HepG2 (cell line): ENCODE data around the gene IGSF5. TPM values are rescaled to one million over a fixed set of nuclear protein-coding genes. Genes with fewer than 3 reads are reported as not detected.

Experiments used
- ATAC-seq: fragments of 200-7000 bp; cut with Tn5 transposase; 3 replicates; pipeline ENCODE4 v1.9.1; 2020; ENCODE audit warnings: mild to moderate bottlenecking, moderate library complexity
- BruUV-seq: library from RNA; stranded (reverse); fragments of 400-500 nt; replicated peaks from 2 replicates; lab custom pipeline; 2021; lab: Mats Ljungman, UMichigan
- CTCF ChIA-PET: fragments of 300-600 bp; formaldehyde crosslinking; extraction: SDS; loops from one replicate; lab custom pipeline; 2021; ENCODE audit warnings: low total read pairs, inconsistent platforms, low intra/inter-chr PET ratio; lab: Yijun Ruan, JAX
- POLR2A ChIA-PET: fragments of 350-600 bp; sonication (Branson Sonifier 250); formaldehyde crosslinking; loops from one replicate; lab custom pipeline; 2020; ENCODE audit warnings: antibody characterized with exemption, inconsistent platforms; lab: Yijun Ruan, JAX
- DNase-seq: peaks from one replicate; pipeline ENCODE4 v3.0.0-alpha.2; 2015; ENCODE audit warnings: low spot score
- FAIRE-seq: peaks from 3 replicates; lab custom pipeline; 2011; peaks lifted over from hg19 to GRCh38; lab: Jason Lieb, UNC
- H2AFZ ChIP-seq: one replicate; pipeline ENCODE4 v1.6.1; 2011; ENCODE audit warnings: low read length, inconsistent platforms
- H3K27ac ChIP-seq: fragments of 300-600 bp; 3 replicates; pipeline ENCODE4 v1.8.0; 2011; ENCODE audit warnings: mixed run types, mild to moderate bottlenecking, mixed read lengths, low read length, inconsistent platforms; ENCODE audit not compliant: insufficient read depth; ENCODE audit errors: extremely low read length
- H3K27me3 ChIP-seq, 2 experiments: fragments of 200-600 bp in 1 of 2; 2 replicates in 1 of 2; 3 replicates in 1 of 2; pipeline versions ENCODE4 v1.6.0 to v1.8.0; 2011; ENCODE audit warnings: low read length in 2 of 2, mild to moderate bottlenecking in 2 of 2, moderate library complexity in 2 of 2, inconsistent platforms in 1 of 2; ENCODE audit not compliant: insufficient read depth in 2 of 2, control insufficient read depth in 1 of 2
- H3K36me3 ChIP-seq, 2 experiments: fragments of 200-600 bp in 1 of 2; replicated peaks in 1 of 2; 2 replicates in 1 of 2; 3 replicates in 1 of 2; pipeline versions ENCODE4 v1.5.1 to v1.8.0; 2011; ENCODE audit warnings: low read length in 2 of 2, inconsistent platforms in 1 of 2; ENCODE audit not compliant: insufficient read depth in 2 of 2, control insufficient read depth in 1 of 2
- H3K4me1 ChIP-seq: 2 replicates; pipeline ENCODE4 v1.5.1; 2012; ENCODE audit warnings: low read length, inconsistent platforms; ENCODE audit not compliant: insufficient read depth
- H3K4me2 ChIP-seq: 2 replicates; pipeline ENCODE4 v1.6.0; 2011; ENCODE audit warnings: low read depth, low read length, inconsistent platforms
- H3K4me3 ChIP-seq, 3 experiments: fragments of 200-600 bp in 1 of 3; sonication (generic), shearing (Covaris generic) in 1 of 3; replicated peaks in 1 of 3; 2 replicates each; pipeline ENCODE4 v1.5.1; 2011 to 2016; ENCODE audit warnings: low read length in 3 of 3, inconsistent platforms in 2 of 3, low read depth in 2 of 3, mild to moderate bottlenecking in 2 of 3, control low read depth in 1 of 3, mixed read lengths in 1 of 3; ENCODE audit not compliant: insufficient read depth in 1 of 3
- H3K79me2 ChIP-seq: one replicate; pipeline ENCODE4 v1.6.1; 2011; ENCODE audit warnings: low read length, inconsistent platforms; ENCODE audit not compliant: insufficient read depth
- H3K9ac ChIP-seq: 2 replicates; pipeline ENCODE4 v1.6.0; 2011; ENCODE audit warnings: mild to moderate bottlenecking, low read depth, low read length, inconsistent platforms; ENCODE audit not compliant: insufficient read depth
- H3K9me3 ChIP-seq: 2 replicates; pipeline ENCODE4 v1.5.1; 2012; ENCODE audit warnings: mild to moderate bottlenecking, low read length
- H4K20me1 ChIP-seq: 2 replicates; pipeline ENCODE4 v1.6.0; 2011; ENCODE audit warnings: inconsistent platforms, mild to moderate bottlenecking, low read length, moderate library complexity; ENCODE audit not compliant: insufficient read depth
- AHR ChIP-seq: IDR thresholded peaks from 2 replicates; pipeline ENCODE4 v1.6.1; 2018; ENCODE audit warnings: missing genetic modification reagents, missing compliant biosample characterization
- ATM ChIP-seq: fragments of 450-650 bp; IDR thresholded peaks from 2 replicates; pipeline ENCODE4 v1.7.1; 2017; ENCODE audit warnings: mild to moderate bottlenecking, borderline replicate concordance
- CEBPB ChIP-seq: IDR thresholded peaks from 2 replicates; pipeline ENCODE4 v1.6.1; 2011; ENCODE audit warnings: low read depth, low read length, improper control_type of control experiment, borderline replicate concordance
- GABPA ChIP-seq, 2 experiments: IDR thresholded peaks; 2 replicates each; pipeline ENCODE4 v1.6.1; 2011 to 2016; ENCODE audit warnings: low read depth in 2 of 2, low read length in 1 of 2, missing biosample characterization in 1 of 2, missing genetic modification characterization in 1 of 2
- KAT7 ChIP-seq: IDR thresholded peaks from 2 replicates; pipeline ENCODE4 v1.6.1; 2018; ENCODE audit warnings: borderline replicate concordance, missing compliant biosample characterization
- MIXL1 ChIP-seq: IDR thresholded peaks from 2 replicates; pipeline ENCODE4 v1.6.1; 2016
- NRL ChIP-seq: sonication (generic); formaldehyde crosslinking; IDR thresholded peaks from 2 replicates; pipeline ENCODE4 v1.5.0; 2020; ENCODE audit warnings: missing genetic modification reagents, mild to moderate bottlenecking, moderate library complexity, borderline replicate concordance
- PHF8 ChIP-seq: sonication (generic); formaldehyde crosslinking; IDR thresholded peaks from 2 replicates; pipeline ENCODE4 v1.5.0; 2020; ENCODE audit warnings: missing genetic modification reagents
- SIN3A ChIP-seq: IDR thresholded peaks from 2 replicates; pipeline ENCODE4 v1.6.1; 2011; ENCODE audit warnings: low read depth, mild to moderate bottlenecking, control low read depth, low read length, borderline replicate concordance
- SIX1 ChIP-seq: sonication (generic); formaldehyde crosslinking; IDR thresholded peaks from 2 replicates; pipeline ENCODE4 v1.4.0; 2020; ENCODE audit warnings: missing genetic modification reagents, borderline replicate concordance
- SNAI1 ChIP-seq: sonication (generic); formaldehyde crosslinking; IDR thresholded peaks from 2 replicates; pipeline ENCODE4 v1.5.0; 2020; ENCODE audit warnings: mild to moderate bottlenecking, missing genetic modification reagents, borderline replicate concordance
- TBL1XR1 ChIP-seq: fragments of 150-350 bp; IDR thresholded peaks from 2 replicates; pipeline ENCODE4 v1.6.1; 2014; ENCODE audit warnings: borderline replicate concordance, low read length; ENCODE audit not compliant: partially characterized antibody
- TBX2 ChIP-seq: sonication (generic); formaldehyde crosslinking; IDR thresholded peaks from 2 replicates; pipeline ENCODE4 v1.5.0; 2020; ENCODE audit warnings: missing genetic modification reagents, mild to moderate bottlenecking, borderline replicate concordance
- ZC3H13 ChIP-seq: sonication (generic); formaldehyde crosslinking; IDR thresholded peaks from 2 replicates; pipeline ENCODE4 v1.8.1; 2023; ENCODE audit warnings: mild to moderate bottlenecking, missing genetic modification reagents, moderate library complexity
- ZIK1 ChIP-seq: sonication (generic); formaldehyde crosslinking; IDR thresholded peaks from 2 replicates; pipeline ENCODE4 v1.5.0; 2020; ENCODE audit warnings: mild to moderate bottlenecking, low read depth, missing genetic modification reagents, borderline replicate concordance
- ZNF224 ChIP-seq: sonication (generic); formaldehyde crosslinking; IDR thresholded peaks from 2 replicates; pipeline ENCODE4 v1.5.0; 2020; ENCODE audit warnings: mild to moderate bottlenecking, missing genetic modification reagents
- WGBS: methylation state at CpG from one replicate; pipeline ENCODE4 v1.1.6; 2017; ENCODE audit warnings: low lambda C conversion rate; 5-methylcytosine and 5-hydroxymethylcytosine counted together
- in situ Hi-C: cut with HindIII; loops from 2 replicates; pipeline ENCODE4 v1.10.0; 2017; ENCODE audit warnings: low pct_unique_long_range_greater_than_20kb; ENCODE audit not compliant: extremely low pct_ligation_motif_present
- intact Hi-C: fragments of 100-400 bp; cut with micrococcal nuclease; formaldehyde crosslinking; loops from one replicate; pipeline ENCODE4 v1.10.0; 2022; ENCODE audit not compliant: unreplicated experiment
- polyA plus RNA-seq, 8 experiments: library from polyadenylated mRNA; depleted of rRNA in 3 of 8; stranded (reverse) in 7 of 8; unstranded in 1 of 8; fragments of >200 nt; fragmentation: Illumina TruSeq in 4 of 8; extraction: Trizol in 4 of 8; gene quantifications; 2 replicates each; pipeline versions ENCODE4 v1.2.1 to v1.2.3, GENCODE V29; 2011 to 2016; ENCODE audit warnings: low read depth in 4 of 8, missing spikeins in 1 of 8, mixed read lengths in 1 of 8; ENCODE audit not compliant: insufficient read depth in 1 of 8
- total RNA-seq, 5 experiments: library from RNA; depleted of rRNA; stranded (reverse); fragments of >200 nt; fragmentation: Illumina TruSeq; extraction: Trizol; gene quantifications; 2 replicates each; pipeline ENCODE4 v1.2.3, GENCODE V29; 2016; ENCODE audit warnings: low read depth in 1 of 5
- TF ChIP-seq, protein P1 (sequence below): sonication (generic); formaldehyde crosslinking; IDR thresholded peaks from 2 replicates; pipeline ENCODE4 v1.9.0; 2022; ENCODE audit warnings: missing genetic modification reagents, mild to moderate bottlenecking, borderline replicate concordance
- TF ChIP-seq, protein P2 (sequence below): sonication (generic); formaldehyde crosslinking; IDR thresholded peaks from 2 replicates; pipeline ENCODE4 v1.9.0; 2021; ENCODE audit warnings: mild to moderate bottlenecking, missing genetic modification reagents

Gene IGSF5
- total and polyA plus RNA-seq, 2 of the 13 experiments (the other 11 are each of a cell fraction or from before 2014, with no cell fraction given), result not detected

DNA sequence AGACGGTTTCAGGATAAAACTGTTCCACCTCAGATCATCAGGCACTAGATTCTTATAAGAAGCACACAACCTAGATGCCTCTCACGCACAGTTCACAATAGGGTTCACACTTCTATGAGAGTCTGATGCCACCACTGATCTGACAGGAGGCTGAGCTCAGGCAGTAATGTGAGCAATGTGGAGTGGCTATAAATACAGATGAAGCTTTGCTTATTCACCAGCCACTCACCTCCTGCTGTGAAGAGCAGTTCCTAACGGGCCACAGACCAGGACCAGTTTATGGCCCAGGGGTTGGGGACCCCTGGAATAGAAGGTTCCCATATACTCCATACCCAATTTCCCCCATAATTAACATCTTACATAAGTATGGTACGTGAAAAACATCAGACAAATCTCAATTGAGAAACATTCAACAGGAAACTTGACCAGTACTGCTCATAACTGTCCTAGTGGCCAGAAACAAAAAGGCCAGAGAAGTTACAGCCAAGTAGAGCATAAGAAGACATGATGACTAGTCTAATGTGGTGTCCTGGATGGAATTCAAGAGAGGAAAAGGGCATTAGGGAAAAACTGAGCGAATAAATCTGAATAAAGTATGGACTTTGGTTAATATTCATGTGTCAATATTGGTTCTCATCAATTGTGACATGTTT is 24.7 kb upstream of the IGSF5 start:
- no peaks in the 10 kb centered on the region for H3K79me2 ChIP-seq
- H3K36me3 ChIP-seq, result no peaks in the 10 kb centered on the region
- no peak for FAIRE-seq
- H3K4me3 ChIP-seq, result no peak overlapping the region
- DNase-seq, result no peak
- ATAC-seq, result peak; percentile 47; the same call in 1 of the 3 replicates
- POLR2A ChIA-PET, result no interaction called here
- WGBS, result 18% methylated on average over 5 of the region's 5 CpGs
- BruUV-seq, result no TSS peak
- no peak overlapping the region for H3K4me2 ChIP-seq
- H3K27ac ChIP-seq, result no peak overlapping the region
- in situ Hi-C loops, result no loop called here
- no peak overlapping the region for H2AFZ ChIP-seq
- H3K9me3 ChIP-seq, result no peaks in the 10 kb centered on the region
- no peaks in the 10 kb centered on the region for H3K4me1 ChIP-seq
- no peaks in the 10 kb centered on the region for H4K20me1 ChIP-seq
- intact Hi-C loops, result no loop called here
- no peak overlapping the region for H3K9ac ChIP-seq
- no peaks in the 10 kb centered on the region for H3K27me3 ChIP-seq
- CTCF ChIA-PET, result no interaction called here
- TF ChIP-seq CEBPB (no peak), GABPA (IDR thresholded peaks at IDR 0.05; ENCODE audit: low read depth, low read length) (no peak), GABPA (CRISPR knock-in tag; IDR thresholded peaks at IDR 0.05; ENCODE audit: low read depth) (no peak), PHF8 (CRISPR knock-in tag) (no peak), AHR (CRISPR knock-in tag) (no peak), TBX2 (CRISPR knock-in tag) (no peak), TBL1XR1 (no peak), ZNF224 (CRISPR knock-in tag) (no peak), NRL (CRISPR knock-in tag) (no peak), ZIK1 (CRISPR knock-in tag) (no peak), SIX1 (CRISPR knock-in tag) (no peak), SIN3A (no peak), SNAI1 (no peak), ATM (no peak), ZC3H13 (CRISPR knock-in tag) (no peak), MIXL1 (CRISPR knock-in tag) (no peak), KAT7 (no peak)
- TF ChIP-seq, protein P1, sequence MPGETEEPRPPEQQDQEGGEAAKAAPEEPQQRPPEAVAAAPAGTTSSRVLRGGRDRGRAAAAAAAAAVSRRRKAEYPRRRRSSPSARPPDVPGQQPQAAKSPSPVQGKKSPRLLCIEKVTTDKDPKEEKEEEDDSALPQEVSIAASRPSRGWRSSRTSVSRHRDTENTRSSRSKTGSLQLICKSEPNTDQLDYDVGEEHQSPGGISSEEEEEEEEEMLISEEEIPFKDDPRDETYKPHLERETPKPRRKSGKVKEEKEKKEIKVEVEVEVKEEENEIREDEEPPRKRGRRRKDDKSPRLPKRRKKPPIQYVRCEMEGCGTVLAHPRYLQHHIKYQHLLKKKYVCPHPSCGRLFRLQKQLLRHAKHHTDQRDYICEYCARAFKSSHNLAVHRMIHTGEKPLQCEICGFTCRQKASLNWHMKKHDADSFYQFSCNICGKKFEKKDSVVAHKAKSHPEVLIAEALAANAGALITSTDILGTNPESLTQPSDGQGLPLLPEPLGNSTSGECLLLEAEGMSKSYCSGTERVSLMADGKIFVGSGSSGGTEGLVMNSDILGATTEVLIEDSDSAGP (CRISPR knock-in tag), result no peak
- TF ChIP-seq, protein P2, sequence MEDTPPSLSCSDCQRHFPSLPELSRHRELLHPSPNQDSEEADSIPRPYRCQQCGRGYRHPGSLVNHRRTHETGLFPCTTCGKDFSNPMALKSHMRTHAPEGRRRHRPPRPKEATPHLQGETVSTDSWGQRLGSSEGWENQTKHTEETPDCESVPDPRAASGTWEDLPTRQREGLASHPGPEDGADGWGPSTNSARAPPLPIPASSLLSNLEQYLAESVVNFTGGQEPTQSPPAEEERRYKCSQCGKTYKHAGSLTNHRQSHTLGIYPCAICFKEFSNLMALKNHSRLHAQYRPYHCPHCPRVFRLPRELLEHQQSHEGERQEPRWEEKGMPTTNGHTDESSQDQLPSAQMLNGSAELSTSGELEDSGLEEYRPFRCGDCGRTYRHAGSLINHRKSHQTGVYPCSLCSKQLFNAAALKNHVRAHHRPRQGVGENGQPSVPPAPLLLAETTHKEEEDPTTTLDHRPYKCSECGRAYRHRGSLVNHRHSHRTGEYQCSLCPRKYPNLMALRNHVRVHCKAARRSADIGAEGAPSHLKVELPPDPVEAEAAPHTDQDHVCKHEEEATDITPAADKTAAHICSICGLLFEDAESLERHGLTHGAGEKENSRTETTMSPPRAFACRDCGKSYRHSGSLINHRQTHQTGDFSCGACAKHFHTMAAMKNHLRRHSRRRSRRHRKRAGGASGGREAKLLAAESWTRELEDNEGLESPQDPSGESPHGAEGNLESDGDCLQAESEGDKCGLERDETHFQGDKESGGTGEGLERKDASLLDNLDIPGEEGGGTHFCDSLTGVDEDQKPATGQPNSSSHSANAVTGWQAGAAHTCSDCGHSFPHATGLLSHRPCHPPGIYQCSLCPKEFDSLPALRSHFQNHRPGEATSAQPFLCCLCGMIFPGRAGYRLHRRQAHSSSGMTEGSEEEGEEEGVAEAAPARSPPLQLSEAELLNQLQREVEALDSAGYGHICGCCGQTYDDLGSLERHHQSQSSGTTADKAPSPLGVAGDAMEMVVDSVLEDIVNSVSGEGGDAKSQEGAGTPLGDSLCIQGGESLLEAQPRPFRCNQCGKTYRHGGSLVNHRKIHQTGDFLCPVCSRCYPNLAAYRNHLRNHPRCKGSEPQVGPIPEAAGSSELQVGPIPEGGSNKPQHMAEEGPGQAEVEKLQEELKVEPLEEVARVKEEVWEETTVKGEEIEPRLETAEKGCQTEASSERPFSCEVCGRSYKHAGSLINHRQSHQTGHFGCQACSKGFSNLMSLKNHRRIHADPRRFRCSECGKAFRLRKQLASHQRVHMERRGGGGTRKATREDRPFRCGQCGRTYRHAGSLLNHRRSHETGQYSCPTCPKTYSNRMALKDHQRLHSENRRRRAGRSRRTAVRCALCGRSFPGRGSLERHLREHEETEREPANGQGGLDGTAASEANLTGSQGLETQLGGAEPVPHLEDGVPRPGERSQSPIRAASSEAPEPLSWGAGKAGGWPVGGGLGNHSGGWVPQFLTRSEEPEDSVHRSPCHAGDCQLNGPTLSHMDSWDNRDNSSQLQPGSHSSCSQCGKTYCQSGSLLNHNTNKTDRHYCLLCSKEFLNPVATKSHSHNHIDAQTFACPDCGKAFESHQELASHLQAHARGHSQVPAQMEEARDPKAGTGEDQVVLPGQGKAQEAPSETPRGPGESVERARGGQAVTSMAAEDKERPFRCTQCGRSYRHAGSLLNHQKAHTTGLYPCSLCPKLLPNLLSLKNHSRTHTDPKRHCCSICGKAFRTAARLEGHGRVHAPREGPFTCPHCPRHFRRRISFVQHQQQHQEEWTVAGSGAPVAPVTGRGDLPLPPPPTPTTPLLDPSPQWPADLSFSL (CRISPR knock-in tag), result no peak
